ENCODE results near the gene A2M. TPM values are rescaled to one million over a fixed set of nuclear protein-coding genes. Genes with fewer than 3 reads are reported as not detected.

Gene A2M
- total and polyA plus RNA-seq, 9 of the 15 experiments (the other 6 are each of a cell fraction or from before 2014, with no cell fraction given): 0.08 to 2.3 TPM; not detected in 7

DNA sequence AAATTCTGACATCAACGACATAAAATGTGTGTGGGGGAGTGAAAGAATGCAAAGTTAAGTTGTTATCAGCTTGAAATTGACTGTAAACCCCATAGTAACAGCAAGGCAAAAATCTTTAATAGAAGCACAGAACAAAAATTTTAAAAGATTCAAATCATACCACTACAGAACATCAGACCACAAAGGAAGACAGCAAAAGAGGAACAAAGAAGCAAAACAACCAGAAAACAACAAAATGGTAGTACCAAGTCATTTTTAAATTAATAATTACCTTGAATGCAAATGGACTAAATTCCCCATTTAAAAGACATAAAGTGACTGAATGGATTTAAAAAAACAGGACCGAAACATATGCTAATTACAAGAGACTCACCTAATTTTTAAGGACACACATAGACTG, 31.3 kb downstream of the A2M start:
- ATAC-seq (no peak), DNase-seq (ENCODE audit: extremely low read depth in 1 of 4, low spot score in 3 of 4) (no peak), FAIRE-seq (no peak)
- CTCF ChIA-PET (ENCODE audit: low intra/inter-chr PET ratio): no interaction called here
- 0% methylated on average over 2 of the region's 2 CpGs for WGBS (ENCODE audit: insufficient coverage, low coverage, missing lambda C conversion rate)
- BruUV-seq (replicated peaks): no TSS peak
- Histone ChIP-seq H3K4me1 (replicated peaks in 1 of 2; ENCODE audit: control insufficient read depth in 2 of 2, insufficient read depth in 2 of 2, low read length in 2 of 2) (no peaks in the 10 kb centered on the region), H3K9me3 (replicated peaks; ENCODE audit: control insufficient read depth, insufficient read depth, low read depth, low read length) (no peaks in the 10 kb centered on the region), H2AFZ (ENCODE audit: low read depth, low read length) (no peak overlapping the region), H3K79me2 (ENCODE audit: control insufficient read depth, insufficient read depth, low read length) (no peaks in the 10 kb centered on the region), H3K27ac (ENCODE audit: extremely low read depth, low read depth, low read length) (no peak overlapping the region), H3K36me3 (ENCODE audit: control insufficient read depth, insufficient read depth, low read length) (no peaks in the 10 kb centered on the region), H3K4me3 (no peak overlapping the region), H3K27me3 (ENCODE audit: control insufficient read depth in 2 of 2, insufficient read depth in 2 of 2, low read length in 2 of 2) (no peaks in the 10 kb centered on the region), H4K20me1 (replicated peaks; ENCODE audit: control insufficient read depth, insufficient read depth, low read length) (no peaks in the 10 kb centered on the region), H3K9ac (ENCODE audit: insufficient read depth in 1 of 2, low read depth in 2 of 2, low read length in 2 of 2) (no peak overlapping the region), H3K4me2 (ENCODE audit: insufficient read depth, low read length) (no peak overlapping the region), H3K9me1 (ENCODE audit: control insufficient read depth, insufficient read depth, low read length) (no peaks in the 10 kb centered on the region)
- in situ Hi-C loops (cut with MboI): no loop called here
- POLR2A ChIA-PET: no interaction called here
- TF ChIP-seq, protein P1, sequence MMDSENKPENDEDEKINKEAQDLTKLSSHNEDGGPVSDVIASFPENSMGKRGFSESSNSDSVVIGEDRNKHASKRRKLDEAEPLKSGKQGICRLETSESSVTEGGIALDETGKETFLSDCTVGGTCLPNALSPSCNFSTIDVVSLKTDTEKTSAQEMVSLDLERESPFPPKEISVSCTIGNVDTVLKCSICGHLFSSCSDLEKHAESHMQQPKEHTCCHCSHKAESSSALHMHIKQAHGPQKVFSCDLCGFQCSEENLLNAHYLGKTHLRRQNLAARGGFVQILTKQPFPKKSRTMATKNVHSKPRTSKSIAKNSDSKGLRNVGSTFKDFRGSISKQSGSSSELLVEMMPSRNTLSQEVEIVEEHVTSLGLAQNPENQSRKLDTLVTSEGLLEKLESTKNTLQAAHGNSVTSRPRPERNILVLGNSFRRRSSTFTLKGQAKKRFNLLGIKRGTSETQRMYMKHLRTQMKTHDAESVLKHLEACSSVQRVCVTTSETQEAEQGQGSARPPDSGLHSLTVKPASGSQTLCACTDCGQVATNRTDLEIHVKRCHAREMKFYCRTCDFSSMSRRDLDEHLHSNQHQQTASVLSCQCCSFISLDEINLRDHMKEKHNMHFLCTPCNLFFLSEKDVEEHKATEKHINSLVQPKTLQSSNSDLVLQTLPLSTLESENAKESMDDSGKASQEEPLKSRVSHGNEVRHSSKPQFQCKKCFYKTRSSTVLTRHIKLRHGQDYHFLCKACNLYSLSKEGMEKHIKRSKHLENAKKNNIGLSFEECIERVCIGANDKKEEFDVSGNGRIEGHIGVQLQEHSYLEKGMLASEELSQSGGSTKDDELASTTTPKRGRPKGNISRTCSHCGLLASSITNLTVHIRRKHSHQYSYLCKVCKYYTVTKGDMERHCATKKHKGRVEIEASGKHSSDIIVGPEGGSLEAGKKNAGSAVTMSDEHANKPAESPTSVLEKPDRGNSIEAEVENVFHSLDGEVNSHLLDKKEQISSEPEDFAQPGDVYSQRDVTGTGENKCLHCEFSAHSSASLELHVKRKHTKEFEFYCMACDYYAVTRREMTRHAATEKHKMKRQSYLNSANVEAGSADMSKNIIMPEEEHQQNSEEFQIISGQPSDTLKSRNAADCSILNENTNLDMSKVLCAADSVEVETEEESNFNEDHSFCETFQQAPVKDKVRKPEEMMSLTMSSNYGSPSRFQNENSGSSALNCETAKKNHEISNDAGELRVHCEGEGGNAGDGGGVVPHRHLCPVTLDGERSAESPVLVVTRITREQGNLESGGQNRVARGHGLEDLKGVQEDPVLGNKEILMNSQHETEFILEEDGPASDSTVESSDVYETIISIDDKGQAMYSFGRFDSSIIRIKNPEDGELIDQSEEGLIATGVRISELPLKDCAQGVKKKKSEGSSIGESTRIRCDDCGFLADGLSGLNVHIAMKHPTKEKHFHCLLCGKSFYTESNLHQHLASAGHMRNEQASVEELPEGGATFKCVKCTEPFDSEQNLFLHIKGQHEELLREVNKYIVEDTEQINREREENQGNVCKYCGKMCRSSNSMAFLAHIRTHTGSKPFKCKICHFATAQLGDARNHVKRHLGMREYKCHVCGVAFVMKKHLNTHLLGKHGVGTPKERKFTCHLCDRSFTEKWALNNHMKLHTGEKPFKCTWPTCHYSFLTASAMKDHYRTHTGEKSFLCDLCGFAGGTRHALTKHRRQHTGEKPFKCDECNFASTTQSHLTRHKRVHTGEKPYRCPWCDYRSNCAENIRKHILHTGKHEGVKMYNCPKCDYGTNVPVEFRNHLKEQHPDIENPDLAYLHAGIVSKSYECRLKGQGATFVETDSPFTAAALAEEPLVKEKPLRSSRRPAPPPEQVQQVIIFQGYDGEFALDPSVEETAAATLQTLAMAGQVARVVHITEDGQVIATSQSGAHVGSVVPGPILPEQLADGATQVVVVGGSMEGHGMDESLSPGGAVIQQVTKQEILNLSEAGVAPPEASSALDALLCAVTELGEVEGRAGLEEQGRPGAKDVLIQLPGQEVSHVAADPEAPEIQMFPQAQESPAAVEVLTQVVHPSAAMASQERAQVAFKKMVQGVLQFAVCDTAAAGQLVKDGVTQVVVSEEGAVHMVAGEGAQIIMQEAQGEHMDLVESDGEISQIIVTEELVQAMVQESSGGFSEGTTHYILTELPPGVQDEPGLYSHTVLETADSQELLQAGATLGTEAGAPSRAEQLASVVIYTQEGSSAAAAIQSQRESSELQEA (IDR thresholded peaks at IDR 0.05; ENCODE audit: low read depth): no peak
- TF ChIP-seq, protein P2, sequence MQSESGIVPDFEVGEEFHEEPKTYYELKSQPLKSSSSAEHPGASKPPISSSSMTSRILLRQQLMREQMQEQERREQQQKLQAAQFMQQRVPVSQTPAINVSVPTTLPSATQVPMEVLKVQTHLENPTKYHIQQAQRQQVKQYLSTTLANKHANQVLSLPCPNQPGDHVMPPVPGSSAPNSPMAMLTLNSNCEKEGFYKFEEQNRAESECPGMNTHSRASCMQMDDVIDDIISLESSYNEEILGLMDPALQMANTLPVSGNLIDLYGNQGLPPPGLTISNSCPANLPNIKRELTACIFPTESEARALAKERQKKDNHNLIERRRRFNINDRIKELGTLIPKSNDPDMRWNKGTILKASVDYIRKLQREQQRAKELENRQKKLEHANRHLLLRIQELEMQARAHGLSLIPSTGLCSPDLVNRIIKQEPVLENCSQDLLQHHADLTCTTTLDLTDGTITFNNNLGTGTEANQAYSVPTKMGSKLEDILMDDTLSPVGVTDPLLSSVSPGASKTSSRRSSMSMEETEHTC (IDR thresholded peaks at IDR 0.05): no peak
- TF ChIP-seq ZNF436 (CRISPR knock-in tag; IDR thresholded peaks at IDR 0.05): no peak
- intact Hi-C loops (cut with micrococcal nuclease): no loop called here

Data from K562 (cell line).